H1 (cell line): ENCODE results near the gene SMARCAL1. TPM values are rescaled to one million over a fixed set of nuclear protein-coding genes. Genes with fewer than 3 reads are reported as not detected.

ENCODE experiments used
- CTCF ChIA-PET: fragments of 300-600 bp; sonication (Branson Sonifier 250); formaldehyde crosslinking; loops from one replicate; lab custom pipeline; 2021; ENCODE audit not compliant: partially characterized antibody; lab: Charles Lee
- POLR2A ChIA-PET: fragments of 300-600 bp; sonication (Branson Sonifier 250); formaldehyde crosslinking; loops from one replicate; lab custom pipeline; 2021; ENCODE audit warnings: inconsistent platforms; ENCODE audit not compliant: partially characterized antibody; lab: Charles Lee
- DNase-seq, 2 experiments: peaks; one replicate each; pipeline versions ENCODE4 v3.0.0 to v3.0.0-alpha.2; 2010 to 2022; ENCODE audit warnings: low spot score in 2 of 2, low read depth in 1 of 2, mixed read lengths in 1 of 2
- FAIRE-seq: peaks from 2 replicates; lab custom pipeline; 2011; peaks lifted over from hg19 to GRCh38; lab: Jason Lieb, UNC
- H2AFZ ChIP-seq: 2 replicates; pipeline ENCODE4 v1.8.1; 2012; ENCODE audit warnings: low read length, inconsistent platforms
- H2AK5ac ChIP-seq: 2 replicates; pipeline ENCODE4 v1.6.1; 2013; ENCODE audit warnings: low read depth, low read length
- H2BK120ac ChIP-seq: replicated peaks from 2 replicates; pipeline ENCODE3; 2013; ENCODE audit warnings: low read depth, low read length, inconsistent platforms
- H2BK12ac ChIP-seq: 2 replicates; pipeline ENCODE4 v1.6.1; 2013; ENCODE audit warnings: low read depth, low read length
- H2BK15ac ChIP-seq: 2 replicates; pipeline ENCODE4 v1.6.1; 2013; ENCODE audit warnings: low read length
- H2BK20ac ChIP-seq: 2 replicates; pipeline ENCODE4 v1.6.1; 2013; ENCODE audit warnings: low read length
- H2BK5ac ChIP-seq: 2 replicates; pipeline ENCODE4 v1.6.1; 2013; ENCODE audit warnings: low read depth, low read length
- H3K14ac ChIP-seq: 2 replicates; pipeline ENCODE4 v1.6.1; 2013; ENCODE audit warnings: inconsistent platforms; ENCODE audit not compliant: insufficient read length
- H3K18ac ChIP-seq: 2 replicates; pipeline ENCODE4 v1.6.1; 2013; ENCODE audit warnings: low read length; ENCODE audit errors: extremely low read depth
- H3K23ac ChIP-seq: 2 replicates; pipeline ENCODE4 v1.6.1; 2013; ENCODE audit warnings: inconsistent platforms; ENCODE audit not compliant: insufficient read length
- H3K23me2 ChIP-seq: 2 replicates; pipeline ENCODE4 v1.6.1; 2013; ENCODE audit warnings: low read depth, low read length
- H3K27ac ChIP-seq: 2 replicates; pipeline ENCODE4 v1.6.1; 2011; ENCODE audit warnings: low read depth, low read length, inconsistent platforms
- H3K27me3 ChIP-seq, 4 experiments: replicated peaks in 1 of 4; 1 replicate in 1 of 4; 2 replicates in 3 of 4; pipeline versions ENCODE4 v1.6.1 to v1.8.1; 2011 to 2013; ENCODE audit warnings: low read length in 3 of 4, mild to moderate bottlenecking in 3 of 4, inconsistent platforms in 2 of 4, mixed read lengths in 2 of 4, moderate library complexity in 1 of 4; ENCODE audit not compliant: control insufficient read depth in 3 of 4, insufficient read depth in 3 of 4; ENCODE audit errors: extremely low read depth in 1 of 4
- H3K36me3 ChIP-seq, 4 experiments: 2 replicates each; pipeline versions ENCODE4 v1.6.1 to v1.8.1; 2011 to 2013; ENCODE audit warnings: mild to moderate bottlenecking in 4 of 4, low read length in 3 of 4, moderate library complexity in 2 of 4, control low read depth in 1 of 4, inconsistent platforms in 1 of 4; ENCODE audit not compliant: insufficient read depth in 4 of 4, control insufficient read depth in 2 of 4
- H3K4ac ChIP-seq: replicated peaks from 2 replicates; pipeline ENCODE3; 2013; ENCODE audit warnings: low read length, low read depth, mixed read lengths, inconsistent platforms; ENCODE audit not compliant: insufficient read length
- H3K4me1 ChIP-seq, 4 experiments: replicated peaks in 1 of 4; 1 replicate in 1 of 4; 2 replicates in 3 of 4; pipeline versions ENCODE4 v1.6.1 to v1.8.1; 2011 to 2013; ENCODE audit warnings: low read length in 3 of 4, inconsistent platforms in 2 of 4, mixed read lengths in 1 of 4; ENCODE audit not compliant: insufficient read depth in 4 of 4, control insufficient read depth in 3 of 4
- H3K4me2 ChIP-seq, 2 experiments: 2 replicates each; pipeline versions ENCODE4 v1.6.1 to v1.8.1; 2011 to 2013; ENCODE audit warnings: low read depth in 2 of 2, low read length in 2 of 2, control low read depth in 1 of 2, inconsistent platforms in 1 of 2, mild to moderate bottlenecking in 1 of 2; ENCODE audit not compliant: insufficient read depth in 1 of 2
- H3K4me3 ChIP-seq, 4 experiments: fragments of 200-600, 300-600 bp in 1 of 4; sonication (generic), shearing (Covaris generic), sonication (Bioruptor Twin) in 1 of 4; 2 replicates each; pipeline versions ENCODE4 v1.5.1 to v1.8.1; 2011 to 2016; ENCODE audit warnings: low read length in 4 of 4, low read depth in 3 of 4, control low read depth in 2 of 4, inconsistent platforms in 2 of 4, mild to moderate bottlenecking in 2 of 4, mixed read lengths in 1 of 4, moderate library complexity in 1 of 4; ENCODE audit not compliant: insufficient read depth in 2 of 4; ENCODE audit errors: extremely low read depth in 1 of 4
- H3K56ac ChIP-seq: replicated peaks from 2 replicates; pipeline ENCODE3; 2013; ENCODE audit warnings: low read depth, mild to moderate bottlenecking, mixed read lengths, low read length, inconsistent platforms; ENCODE audit not compliant: insufficient read length
- H3K79me1 ChIP-seq: 2 replicates; pipeline ENCODE4 v1.6.1; 2013; ENCODE audit warnings: low read depth, low read length, control low read depth
- H3K79me2 ChIP-seq, 2 experiments: 2 replicates each; pipeline versions ENCODE4 v1.6.1 to v1.8.1; 2012 to 2013; ENCODE audit warnings: low read length in 2 of 2, mild to moderate bottlenecking in 2 of 2, inconsistent platforms in 1 of 2; ENCODE audit not compliant: insufficient read depth in 2 of 2, control insufficient read depth in 1 of 2
- H3K9ac ChIP-seq, 4 experiments: replicated peaks in 1 of 4; 1 replicate in 1 of 4; 2 replicates in 3 of 4; pipeline versions ENCODE4 v1.6.1 to v1.8.1; 2011 to 2013; ENCODE audit warnings: low read depth in 3 of 4, low read length in 3 of 4, control low read depth in 2 of 4, mild to moderate bottlenecking in 2 of 4, moderate library complexity in 2 of 4, inconsistent platforms in 1 of 4; ENCODE audit errors: extremely low read depth in 1 of 4
- H3K9me3 ChIP-seq, 2 experiments: 2 replicates each; pipeline versions ENCODE4 v1.6.1 to v1.8.1; 2012 to 2013; ENCODE audit warnings: mild to moderate bottlenecking in 2 of 2, moderate library complexity in 2 of 2, control low read depth in 1 of 2, inconsistent platforms in 1 of 2, low read depth in 1 of 2, low read length in 1 of 2, mixed read lengths in 1 of 2; ENCODE audit not compliant: insufficient read depth in 2 of 2
- H4K20me1 ChIP-seq, 2 experiments: replicated peaks in 1 of 2; 2 replicates each; pipeline versions ENCODE3 to v1.8.1; 2011 to 2013; ENCODE audit warnings: inconsistent platforms in 2 of 2, low read length in 2 of 2, mild to moderate bottlenecking in 1 of 2; ENCODE audit not compliant: insufficient read depth in 2 of 2, control insufficient read depth in 1 of 2
- H4K5ac ChIP-seq: 2 replicates; pipeline ENCODE4 v1.6.1; 2013; ENCODE audit warnings: low read length, low read depth, mixed read lengths, inconsistent platforms; ENCODE audit not compliant: insufficient read length
- H4K8ac ChIP-seq: 2 replicates; pipeline ENCODE4 v1.8.0; 2013; ENCODE audit warnings: mild to moderate bottlenecking, moderate library complexity, low read length, inconsistent platforms; ENCODE audit not compliant: insufficient read depth; ENCODE audit errors: extremely low read depth
- H4K91ac ChIP-seq: replicated peaks from 2 replicates; pipeline ENCODE3; 2013; ENCODE audit warnings: low read length, mixed read lengths, inconsistent platforms; ENCODE audit not compliant: insufficient read length
- CREB1 ChIP-seq: IDR thresholded peaks from 2 replicates; pipeline ENCODE4 v1.6.1; 2012; ENCODE audit warnings: inconsistent platforms
- PHF8 ChIP-seq: fragments of 200-600 bp; sonication (generic); conservative IDR thresholded peaks from 2 replicates; pipeline ENCODE4 v1.7.1; 2012; ENCODE audit warnings: low read depth, mild to moderate bottlenecking, inconsistent platforms, low read length, moderate library complexity
- POU5F1 ChIP-seq: IDR thresholded peaks from 2 replicates; pipeline ENCODE4 v1.6.1; 2011; ENCODE audit warnings: low read depth, mild to moderate bottlenecking, low read length, moderate library complexity
- RBBP5 ChIP-seq: IDR thresholded peaks from 2 replicates; pipeline ENCODE4 v1.7.1; 2012; ENCODE audit warnings: low read depth, mild to moderate bottlenecking, inconsistent platforms, low read length, moderate library complexity, borderline replicate concordance
- SUZ12 ChIP-seq: fragments of 200-600 bp; sonication (generic); IDR thresholded peaks from 2 replicates; pipeline ENCODE4 v1.6.1; 2012; ENCODE audit warnings: mild to moderate bottlenecking, inconsistent platforms, low read length, moderate library complexity, mixed read lengths
- WGBS, 2 experiments: shearing (Covaris generic) in 1 of 2; methylation state at CpG; one replicate each; pipeline versions ENCODE4 v1.1.6 to v1.1.7; 2013 to 2015; ENCODE audit warnings: low lambda C conversion rate in 2 of 2, mixed read lengths in 2 of 2, inconsistent platforms in 1 of 2, low coverage in 1 of 2, missing lambda C conversion rate in 1 of 2; ENCODE audit not compliant: insufficient replicate concordance in 2 of 2, insufficient coverage in 1 of 2, insufficient read length in 1 of 2; ENCODE audit errors: extremely low coverage in 1 of 2, missing lambda C conversion rate in 1 of 2; 5-methylcytosine and 5-hydroxymethylcytosine counted together
- polyA plus RNA-seq, 7 experiments: library from polyadenylated mRNA; depleted of rRNA in 3 of 7; stranded (reverse) in 5 of 7; unstranded in 2 of 7; fragments of >200 nt in 5 of 7; fragments of 200-250 nt in 2 of 7; gene quantifications; 1 replicate in 5 of 7; 2 replicates in 1 of 7; 4 replicates in 1 of 7; pipeline versions ENCODE4 v1.2.1 to v1.2.3, GENCODE V29; 2011 to 2013; ENCODE audit warnings: missing spikeins in 2 of 7, mixed read lengths in 2 of 7
- total RNA-seq: library from RNA; stranded (reverse); fragmentation: NEBNext Ultra II Directional; extraction: Animal tissue kit (Norgen Biotek cat#: 25700); gene quantifications from 2 replicates; pipeline ENCODE4 v1.2.1, GENCODE V29; 2021
- TF ChIP-seq, protein P1 (sequence below): IDR thresholded peaks from 2 replicates; pipeline ENCODE4 v1.6.1; 2012; ENCODE audit warnings: low read length, inconsistent platforms

Gene SMARCAL1
- total and polyA plus RNA-seq, 2 of the 8 experiments (the other 6 are each of a cell fraction or from before 2014, with no cell fraction given) = 17.6 to 17.9 TPM

DNA sequence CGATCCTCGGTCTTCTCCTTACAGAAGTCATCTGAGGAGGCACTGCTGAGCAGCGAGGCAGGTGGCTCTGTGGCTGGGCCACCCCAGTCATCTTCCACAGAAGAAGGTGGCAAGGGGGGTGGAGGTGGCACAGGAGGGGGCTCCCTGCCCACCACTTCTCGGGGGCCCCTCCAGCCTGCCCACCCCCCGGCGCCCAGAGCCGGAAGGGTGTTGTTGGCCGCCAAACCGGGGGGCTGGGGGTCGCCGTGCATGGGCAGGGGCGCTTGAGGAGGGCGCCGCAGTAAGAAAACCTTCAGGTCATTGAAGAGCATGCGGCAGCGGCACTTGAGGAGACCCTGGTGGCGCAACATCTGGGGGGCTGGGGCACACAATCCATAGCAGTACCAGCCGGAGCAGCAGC is 42.5 kb upstream of the SMARCAL1 start:
- Histone ChIP-seq H3K79me2 (no peaks in the 10 kb centered on the region), H4K91ac (no peak overlapping the region), H3K4me3 (no peak overlapping the region), H3K27me3 (peaks cover 0 to 9% (median 0%) of the 10 kb centered on the region in 4 experiments; a peak in 4 of 7 replicates), H3K4me1 (peaks cover 4 to 10% (median 5%) of the 10 kb centered on the region in 4 experiments; a peak in 5 of 7 replicates), H2BK5ac (no peak overlapping the region), H3K79me1 (no peaks in the 10 kb centered on the region), H4K8ac (no peak overlapping the region), H2BK12ac (no peak overlapping the region), H3K56ac (no peak overlapping the region), H2BK15ac (no peak overlapping the region), H3K23me2 (peaks cover 17% of the 10 kb centered on the region; the same call in 1 of the 2 replicates), H3K27ac (no peak overlapping the region), H2BK120ac (no peak overlapping the region), H2AK5ac (no peak overlapping the region), H3K18ac (no peak overlapping the region), H4K20me1 (no peaks in the 10 kb centered on the region), H3K36me3 (no peaks in the 10 kb centered on the region), H3K23ac (no peak overlapping the region), H3K4me2 (no peak overlapping the region; a peak in 1 of 4 replicates), H2AFZ (no peak overlapping the region), H3K4ac (no peak overlapping the region), H3K9me3 (no peaks in the 10 kb centered on the region), H3K9ac (no peak overlapping the region), H2BK20ac (no peak overlapping the region), H3K14ac (no peak overlapping the region), H4K5ac (no peak overlapping the region)
- 92% methylated on average over 6 of the region's 18 CpGs; no CpG with 5 or more reads in 1 of the 2 experiments for WGBS, 2 experiments
- POLR2A ChIA-PET = no interaction called here
- no peak for DNase-seq
- FAIRE-seq = no peak
- CTCF ChIA-PET = interaction anchor here (0.6 to 1.5 kb wide), 2 partner anchors 42 to 125 kb away, joined by 3 read pairs; no protein-coding TSS in a partner anchor
- TF ChIP-seq PHF8 (no peak), POU5F1 (no peak), CREB1 (no peak), RBBP5 (no peak), SUZ12 (no peak)
- TF ChIP-seq, protein P1, sequence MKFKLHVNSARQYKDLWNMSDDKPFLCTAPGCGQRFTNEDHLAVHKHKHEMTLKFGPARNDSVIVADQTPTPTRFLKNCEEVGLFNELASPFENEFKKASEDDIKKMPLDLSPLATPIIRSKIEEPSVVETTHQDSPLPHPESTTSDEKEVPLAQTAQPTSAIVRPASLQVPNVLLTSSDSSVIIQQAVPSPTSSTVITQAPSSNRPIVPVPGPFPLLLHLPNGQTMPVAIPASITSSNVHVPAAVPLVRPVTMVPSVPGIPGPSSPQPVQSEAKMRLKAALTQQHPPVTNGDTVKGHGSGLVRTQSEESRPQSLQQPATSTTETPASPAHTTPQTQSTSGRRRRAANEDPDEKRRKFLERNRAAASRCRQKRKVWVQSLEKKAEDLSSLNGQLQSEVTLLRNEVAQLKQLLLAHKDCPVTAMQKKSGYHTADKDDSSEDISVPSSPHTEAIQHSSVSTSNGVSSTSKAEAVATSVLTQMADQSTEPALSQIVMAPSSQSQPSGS = no peak
